Vagina (tissue), 2 donors: ENCODE measurements around the gene COX17.

Experiments
- POLR2A ChIP-seq, 2 donors: fragments of 450-650 bp; IDR thresholded peaks; one replicate each; pipeline ENCODE4 v1.6.1; 2017; ENCODE audit warnings: antibody characterized with exemption in 2 of 2, mild to moderate bottlenecking in 2 of 2, moderate library complexity in 2 of 2
- POLR2AphosphoS5 ChIP-seq, 2 donors: sonication (generic); formaldehyde crosslinking; IDR thresholded peaks; one replicate each; pipeline ENCODE4 v1.9.0; 2017; ENCODE audit warnings: antibody characterized with exemption in 2 of 2, mild to moderate bottlenecking in 2 of 2, low read depth in 1 of 2; ENCODE audit not compliant: insufficient read depth in 1 of 2
- TF ChIP-seq, protein P1 (sequence below), 3 experiments: fragments of 450-650 bp in 2 of 3; fragments of 200-600 bp in 1 of 3; sonication (generic) in 1 of 3; IDR thresholded peaks; one replicate each; pipeline ENCODE4 v1.5.1; 2017 to 2019; ENCODE audit warnings: antibody characterized with exemption in 3 of 3, mild to moderate bottlenecking in 2 of 3, moderate library complexity in 2 of 3

DNA sequence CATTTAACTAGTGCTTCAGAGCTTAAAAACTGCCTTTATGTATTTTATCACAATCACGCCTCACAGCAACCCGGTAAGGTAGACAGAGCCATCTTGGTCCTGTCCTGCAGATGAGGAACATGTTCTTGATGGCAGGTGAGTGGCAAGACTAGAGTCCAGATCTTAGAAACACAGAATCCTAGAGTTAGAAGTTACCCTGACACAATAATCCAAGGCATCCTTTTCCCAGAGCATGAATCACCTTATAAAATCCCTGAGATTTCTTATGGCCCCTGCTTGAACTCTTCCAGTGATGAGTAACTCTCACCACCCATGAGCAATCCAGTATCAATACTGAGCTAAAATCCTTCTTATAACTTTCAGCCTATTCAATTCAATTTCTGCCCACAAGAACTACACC lies 33.7 kb downstream of the COX17 start:
- TF ChIP-seq, protein P1, sequence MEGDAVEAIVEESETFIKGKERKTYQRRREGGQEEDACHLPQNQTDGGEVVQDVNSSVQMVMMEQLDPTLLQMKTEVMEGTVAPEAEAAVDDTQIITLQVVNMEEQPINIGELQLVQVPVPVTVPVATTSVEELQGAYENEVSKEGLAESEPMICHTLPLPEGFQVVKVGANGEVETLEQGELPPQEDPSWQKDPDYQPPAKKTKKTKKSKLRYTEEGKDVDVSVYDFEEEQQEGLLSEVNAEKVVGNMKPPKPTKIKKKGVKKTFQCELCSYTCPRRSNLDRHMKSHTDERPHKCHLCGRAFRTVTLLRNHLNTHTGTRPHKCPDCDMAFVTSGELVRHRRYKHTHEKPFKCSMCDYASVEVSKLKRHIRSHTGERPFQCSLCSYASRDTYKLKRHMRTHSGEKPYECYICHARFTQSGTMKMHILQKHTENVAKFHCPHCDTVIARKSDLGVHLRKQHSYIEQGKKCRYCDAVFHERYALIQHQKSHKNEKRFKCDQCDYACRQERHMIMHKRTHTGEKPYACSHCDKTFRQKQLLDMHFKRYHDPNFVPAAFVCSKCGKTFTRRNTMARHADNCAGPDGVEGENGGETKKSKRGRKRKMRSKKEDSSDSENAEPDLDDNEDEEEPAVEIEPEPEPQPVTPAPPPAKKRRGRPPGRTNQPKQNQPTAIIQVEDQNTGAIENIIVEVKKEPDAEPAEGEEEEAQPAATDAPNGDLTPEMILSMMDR (IDR thresholded peaks at IDR 0.05) = no peak
- TF ChIP-seq POLR2AphosphoS5 (IDR thresholded peaks at IDR 0.05; ENCODE audit: insufficient read depth in 1 of 2, low read depth in 1 of 2) (no peak), POLR2A (IDR thresholded peaks at IDR 0.05) (no peak)
